ENCODE data around the gene ETV5.
"Not testable (repeated sequence)": the region's sequence is repeated elsewhere in the genome, so short reads cannot be mapped to it uniquely, and the experiment has no call there.

The ETV5 gene

DNA sequence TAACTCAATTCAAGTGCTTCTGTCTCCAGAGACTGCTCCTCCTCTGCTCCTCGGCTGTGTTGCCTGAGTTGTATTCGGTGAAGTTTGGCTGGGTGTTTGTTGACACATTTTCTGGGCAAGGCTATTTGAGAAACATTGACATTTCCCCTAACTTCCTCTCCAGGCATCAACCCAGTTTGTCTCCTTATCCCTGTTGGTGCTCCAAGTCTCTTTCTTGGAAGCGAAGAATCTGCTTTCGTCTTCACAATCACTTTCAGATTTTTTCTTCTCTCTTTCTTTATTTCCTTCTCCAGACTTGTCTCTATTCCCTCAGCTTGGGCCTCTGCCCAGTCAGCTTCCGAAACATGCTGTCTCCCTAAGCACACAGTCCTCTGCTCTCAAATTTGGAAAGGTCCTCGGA is 84.7 kb downstream of the ETV5 start:
- Mint-ChIP-seq H3K4me1 (no peaks in the 10 kb centered on the region), H3K4me3 (no peak overlapping the region), H3K27ac (no peak overlapping the region), H3K27me3 (peaks cover 9 to 15% of the 10 kb centered on the region in 2 donors), H3K9me3 (no peaks in the 10 kb centered on the region), H3K36me3 (no peaks in the 10 kb centered on the region)
- no peak for DNase-seq
- no peak for ATAC-seq (replicated peaks)

DNA sequence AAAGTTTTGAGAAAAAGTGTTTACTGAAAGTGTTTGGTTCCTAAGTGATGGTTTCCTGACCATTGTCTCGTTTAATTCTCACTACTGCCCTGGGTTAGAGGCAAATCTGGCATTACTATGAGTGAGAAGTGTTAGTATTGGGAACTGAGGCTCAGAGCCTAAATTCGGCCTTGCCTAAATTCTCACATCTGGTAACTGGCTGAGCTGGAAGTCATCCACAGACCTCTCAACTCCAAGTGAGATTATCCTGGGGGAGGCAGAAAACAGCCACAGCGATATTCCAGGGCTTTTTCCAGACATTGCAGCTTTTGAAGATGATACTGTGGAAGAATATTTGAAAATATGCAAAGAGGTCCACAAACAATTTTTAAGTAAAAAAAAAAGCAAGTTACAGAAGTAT is 86.0 kb downstream of the ETV5 start:
- DNase-seq: no peak
- no peak for ATAC-seq (replicated peaks)
- Mint-ChIP-seq H3K4me3 (no peak overlapping the region), H3K36me3 (no peaks in the 10 kb centered on the region), H3K27me3 (peaks cover 9 to 15% of the 10 kb centered on the region in 2 donors), H3K9me3 (no peaks in the 10 kb centered on the region), H3K4me1 (no peaks in the 10 kb centered on the region), H3K27ac (no peak overlapping the region)

DNA sequence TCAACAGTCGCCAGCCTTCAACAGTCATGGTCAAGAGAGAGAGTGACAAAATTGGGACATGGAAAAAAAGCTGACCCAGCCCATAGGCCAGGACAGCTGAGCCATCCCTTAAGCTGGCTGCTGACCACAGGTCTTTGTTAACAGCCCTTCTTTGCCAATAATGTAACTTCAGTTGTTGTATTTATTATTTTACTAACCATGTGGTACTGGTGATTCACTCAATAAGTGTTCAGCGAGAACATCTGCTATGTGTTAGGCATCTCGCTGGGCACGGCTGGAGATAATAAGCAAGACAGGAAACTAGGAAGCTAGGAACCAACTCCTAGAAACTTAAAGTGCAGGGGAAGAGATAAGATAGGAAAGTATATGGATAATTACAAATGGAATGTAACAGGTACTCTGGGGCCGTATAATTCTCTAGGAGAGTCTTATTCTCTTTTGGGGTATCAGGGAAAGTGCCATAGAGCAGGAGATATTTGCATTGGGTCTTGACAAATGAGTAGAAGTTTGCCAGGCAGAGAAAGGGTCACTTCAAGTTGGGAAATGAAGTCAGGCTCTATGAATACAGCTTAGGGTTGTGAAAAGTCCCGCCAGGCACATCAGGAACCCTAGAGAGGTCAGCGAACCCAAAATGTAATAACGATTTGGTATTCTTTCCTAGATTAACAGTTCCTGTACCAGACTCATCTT is 87.1 kb downstream of the ETV5 start:
- no peaks in the 10 kb centered on the region for H3K9me3 Mint-ChIP-seq
- DNase-seq (no peak), ATAC-seq (replicated peaks) (no peak)
- H3K4me1 Mint-ChIP-seq: no peaks in the 10 kb centered on the region
- no peak overlapping the region for H3K4me3 Mint-ChIP-seq
- H3K27me3 Mint-ChIP-seq: peaks cover 9 to 15% of the 10 kb centered on the region in 2 donors
- H3K36me3 Mint-ChIP-seq: no peaks in the 10 kb centered on the region
- no peak overlapping the region for H3K27ac Mint-ChIP-seq

DNA sequence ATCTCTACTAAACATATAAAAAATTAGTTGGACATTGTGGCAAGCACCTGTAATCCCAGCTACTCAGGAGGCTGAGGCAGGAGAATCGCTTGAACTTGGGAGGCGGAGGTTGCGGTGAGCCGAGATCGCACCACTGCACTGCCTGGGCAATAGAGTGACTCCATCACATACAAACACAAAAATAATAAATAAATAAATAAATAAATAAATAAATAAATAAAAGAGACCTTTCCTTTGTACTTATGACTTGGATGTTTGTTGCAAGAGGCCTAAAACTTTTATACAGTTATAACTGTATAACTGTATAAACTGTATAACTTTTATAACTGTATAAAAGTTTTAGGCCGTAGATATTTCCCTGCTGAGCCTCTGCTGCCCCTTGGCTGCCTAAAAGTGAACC is 87.6 kb downstream of the ETV5 start:
- not testable (repeated sequence) for H3K36me3 Mint-ChIP-seq; H3K9me3 Mint-ChIP-seq; ATAC-seq (replicated peaks); H3K27ac Mint-ChIP-seq; DNase-seq; H3K4me3 Mint-ChIP-seq; H3K4me1 Mint-ChIP-seq
- peaks cover 9 to 15% of the 10 kb centered on the region in 2 donors for H3K27me3 Mint-ChIP-seq

DNA sequence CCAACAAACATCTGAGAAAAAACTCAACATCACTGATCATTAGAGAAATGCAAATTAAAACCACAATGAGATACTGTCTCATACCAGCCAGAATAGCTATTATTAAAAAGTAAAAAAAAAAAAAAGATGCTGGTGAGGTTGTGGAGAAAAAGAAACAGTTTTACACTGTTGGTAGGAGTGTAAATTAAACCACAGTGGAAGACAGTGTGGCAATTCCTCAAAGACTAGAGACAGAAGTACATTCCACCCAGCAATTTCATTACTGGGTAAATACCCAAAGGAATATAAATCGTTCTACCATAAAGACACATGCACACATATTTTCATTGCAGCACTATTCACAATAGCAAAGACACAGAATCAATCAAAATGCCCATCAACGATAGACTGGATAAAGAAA is 89.6 kb downstream of the ETV5 start:
- H3K9me3 Mint-ChIP-seq; H3K4me3 Mint-ChIP-seq; H3K27ac Mint-ChIP-seq; H3K36me3 Mint-ChIP-seq; H3K4me1 Mint-ChIP-seq; DNase-seq; ATAC-seq (replicated peaks): not testable (repeated sequence)
- peaks cover 11 to 18% of the 10 kb centered on the region in 2 donors for H3K27me3 Mint-ChIP-seq

DNA sequence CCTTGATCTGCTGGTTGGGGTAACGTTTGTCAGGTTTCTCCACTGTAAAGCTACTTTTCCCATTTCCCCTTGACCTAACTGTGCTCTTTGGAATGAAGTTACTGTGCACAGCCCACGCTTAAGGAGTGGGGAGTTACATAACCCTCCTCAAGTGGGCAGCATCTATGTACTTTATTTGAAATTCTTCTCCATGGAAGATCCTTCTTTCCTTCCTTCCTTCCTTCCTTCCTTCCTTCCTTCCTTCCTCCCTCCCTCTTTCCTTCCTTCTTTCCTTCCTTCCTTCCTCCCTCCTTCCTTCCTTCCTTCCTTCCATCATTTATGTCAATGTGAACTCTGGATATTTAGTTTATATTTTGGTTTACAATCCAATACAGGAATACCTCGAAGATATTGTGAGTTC is 94.0 kb downstream of the ETV5 start:
- ATAC-seq (replicated peaks) (no peak), DNase-seq (no peak)
- H3K36me3 Mint-ChIP-seq: no peaks in the 10 kb centered on the region
- H3K9me3 Mint-ChIP-seq: peaks cover 0 to 2% of the 10 kb centered on the region in 2 donors
- H3K4me1 Mint-ChIP-seq: no peaks in the 10 kb centered on the region
- no peak overlapping the region for H3K27ac Mint-ChIP-seq
- H3K4me3 Mint-ChIP-seq: no peak overlapping the region
- peaks cover 23 to 32% of the 10 kb centered on the region in 2 donors for H3K27me3 Mint-ChIP-seq

DNA sequence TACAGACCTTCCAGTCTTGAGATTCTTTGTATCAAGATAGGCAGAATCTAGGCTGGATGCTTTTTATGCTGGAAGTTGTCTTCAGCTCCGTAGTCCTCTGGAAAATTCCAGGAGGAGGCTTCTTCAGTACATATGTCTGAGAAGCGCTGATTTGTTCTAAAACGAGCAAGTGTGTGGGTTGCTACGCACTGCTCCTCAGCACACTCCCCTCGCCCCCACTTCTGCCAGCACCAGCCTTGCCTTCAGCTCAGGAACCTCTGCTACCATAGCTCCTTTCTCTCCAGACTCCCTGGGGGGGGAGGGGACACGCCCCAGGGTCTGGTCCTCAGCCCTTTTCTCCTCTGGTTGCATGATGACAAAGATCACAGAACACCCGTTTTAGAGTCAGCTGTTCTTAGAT is 95.6 kb downstream of the ETV5 start:
- Mint-ChIP-seq H3K27ac (no peak overlapping the region), H3K9me3 (peaks cover 0 to 2% of the 10 kb centered on the region in 2 donors), H3K4me3 (no peak overlapping the region), H3K4me1 (no peaks in the 10 kb centered on the region), H3K27me3 (peaks cover 23 to 28% of the 10 kb centered on the region in 2 donors), H3K36me3 (no peaks in the 10 kb centered on the region)
- DNase-seq (no peak), ATAC-seq (replicated peaks) (no peak)

DNA sequence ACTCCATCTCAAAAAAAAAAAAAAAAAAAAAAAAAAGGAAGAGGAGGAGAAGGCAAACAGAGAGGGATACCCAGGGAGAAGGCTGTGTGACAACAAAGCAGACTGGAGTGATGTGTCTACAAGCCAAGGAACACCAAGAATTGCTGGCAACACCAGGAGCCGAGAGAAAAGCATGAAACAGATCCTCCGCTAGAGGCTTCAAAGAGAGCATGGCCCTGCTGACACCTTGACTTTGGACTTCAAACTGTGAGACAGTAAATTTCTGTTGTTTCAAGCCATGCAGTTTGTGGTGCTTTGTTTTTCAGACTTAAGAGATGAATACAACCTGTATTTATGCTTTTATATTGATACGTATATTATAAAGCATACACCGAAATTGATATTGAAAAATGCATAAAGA is 96.8 kb downstream of the ETV5 start:
- peaks cover 23 to 28% of the 10 kb centered on the region in 2 donors for H3K27me3 Mint-ChIP-seq
- no peaks in the 10 kb centered on the region for H3K4me1 Mint-ChIP-seq
- H3K27ac Mint-ChIP-seq: no peak overlapping the region
- peaks cover 0 to 2% of the 10 kb centered on the region in 2 donors for H3K9me3 Mint-ChIP-seq
- H3K36me3 Mint-ChIP-seq: no peaks in the 10 kb centered on the region
- no peak overlapping the region for H3K4me3 Mint-ChIP-seq
- ATAC-seq (replicated peaks) (no peak), DNase-seq (no peak)

DNA sequence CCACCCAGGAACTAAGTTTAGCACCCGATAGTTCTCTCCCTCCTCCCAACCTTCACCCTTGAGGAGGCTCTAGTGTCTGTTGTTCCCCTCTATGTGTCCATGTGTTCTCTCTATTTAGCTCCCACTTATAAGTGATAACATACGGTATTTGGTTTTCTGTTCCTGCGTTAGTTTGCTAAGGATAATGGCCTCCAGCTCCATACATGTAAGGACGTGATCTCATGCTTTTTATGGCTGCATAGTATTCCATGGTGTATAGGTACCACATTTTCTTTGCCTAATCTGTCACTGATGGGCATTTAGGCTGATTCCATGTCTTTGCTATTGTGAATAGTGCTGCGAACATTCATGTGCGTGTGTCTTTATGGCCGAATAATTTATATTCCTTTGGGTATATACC is 104.2 kb downstream of the ETV5 start:
- H3K9me3 Mint-ChIP-seq: no peaks in the 10 kb centered on the region

DNA sequence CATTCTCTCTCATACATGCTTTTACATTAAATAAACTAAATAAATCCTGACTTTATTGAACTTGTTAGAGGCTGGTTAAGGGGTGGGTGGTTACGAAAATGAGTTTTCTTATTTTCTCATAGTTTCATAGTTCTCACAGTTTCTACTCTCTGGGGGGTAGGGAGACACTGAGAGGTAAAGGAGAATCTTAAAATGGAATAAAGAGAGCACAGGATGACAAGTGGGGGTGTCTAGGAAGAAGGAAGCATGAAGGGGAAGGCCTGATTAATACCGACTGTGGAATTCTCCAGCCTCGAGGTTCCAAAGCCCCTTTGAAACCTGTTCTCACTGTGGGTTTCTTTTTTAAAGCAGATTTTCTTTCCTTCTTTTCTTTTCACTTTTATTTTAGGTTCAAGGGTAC is 104.7 kb downstream of the ETV5 start:
- H3K36me3 Mint-ChIP-seq: no peaks in the 10 kb centered on the region
- H3K27me3 Mint-ChIP-seq: peaks cover 23 to 25% of the 10 kb centered on the region in 2 donors
- H3K27ac Mint-ChIP-seq: no peak overlapping the region
- no peak for DNase-seq
- no peak overlapping the region for H3K4me3 Mint-ChIP-seq
- H3K4me1 Mint-ChIP-seq: no peaks in the 10 kb centered on the region
- ATAC-seq (replicated peaks): no peak
- H3K9me3 Mint-ChIP-seq: no peaks in the 10 kb centered on the region

More for the DNA sequence above, 104.2 kb downstream of the ETV5 start:
- Mint-ChIP-seq H3K4me3 (no peak overlapping the region), H3K36me3 (no peaks in the 10 kb centered on the region), H3K27ac (no peak overlapping the region), H3K4me1 (no peaks in the 10 kb centered on the region), H3K27me3 (peaks cover 23 to 25% of the 10 kb centered on the region in 2 donors)
- ATAC-seq (replicated peaks): no peak
- DNase-seq: no peak

DNA sequence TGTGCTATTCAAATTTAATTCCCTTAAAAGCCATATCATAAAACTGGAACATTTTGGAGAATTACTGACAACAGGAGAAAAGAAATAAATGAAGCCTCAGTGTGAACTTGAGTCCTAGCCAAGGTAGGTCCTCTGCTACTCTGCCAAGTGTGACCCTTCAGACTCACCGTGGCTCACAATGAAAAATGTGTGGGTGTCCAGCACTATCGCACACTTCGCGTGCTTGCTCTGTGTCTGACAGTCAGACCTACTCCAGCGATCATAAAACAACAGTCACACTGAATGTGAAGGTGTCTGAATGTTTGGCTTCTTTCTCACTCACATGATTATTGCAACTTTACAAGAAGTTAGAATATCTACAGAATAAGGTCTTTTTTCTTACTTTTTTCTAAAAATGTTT is 105.3 kb downstream of the ETV5 start:
- no peak for DNase-seq
- no peak for ATAC-seq (replicated peaks)
- no peaks in the 10 kb centered on the region for H3K36me3 Mint-ChIP-seq
- H3K9me3 Mint-ChIP-seq: no peaks in the 10 kb centered on the region
- no peaks in the 10 kb centered on the region for H3K4me1 Mint-ChIP-seq
- H3K27me3 Mint-ChIP-seq: peaks cover 23 to 25% of the 10 kb centered on the region in 2 donors
- H3K4me3 Mint-ChIP-seq: no peak overlapping the region
- H3K27ac Mint-ChIP-seq: no peak overlapping the region

DNA sequence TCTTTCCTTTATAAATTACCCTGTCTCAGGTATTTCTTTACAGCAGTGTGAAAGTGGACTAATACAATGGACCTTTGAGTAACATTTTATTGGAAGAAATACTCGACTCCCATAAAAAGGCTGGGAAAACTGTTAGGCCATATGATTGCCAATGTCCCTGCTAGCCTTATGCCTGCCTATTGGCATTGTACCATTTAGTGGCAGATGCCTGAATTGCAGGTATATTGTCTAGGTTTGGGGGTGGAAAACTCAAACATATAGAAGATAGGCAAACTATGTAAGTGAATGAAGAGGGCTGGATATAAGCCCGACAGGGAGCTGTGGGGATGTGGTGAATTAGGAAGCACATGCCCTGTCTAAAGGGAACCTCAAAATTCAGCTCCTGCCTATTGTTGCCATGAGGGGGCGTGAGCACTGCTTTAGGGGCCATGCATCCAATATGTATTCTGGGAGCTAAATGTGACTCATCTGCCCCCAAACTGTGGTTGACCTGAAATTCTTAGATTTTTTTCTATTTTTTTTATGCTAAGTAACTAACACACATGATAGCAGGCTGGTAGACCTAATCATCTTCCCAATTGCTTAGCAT is 105.9 kb downstream of the ETV5 start:
- Mint-ChIP-seq H3K9me3 (no peaks in the 10 kb centered on the region), H3K27ac (no peak overlapping the region), H3K36me3 (no peaks in the 10 kb centered on the region), H3K27me3 (peaks cover 23 to 25% of the 10 kb centered on the region in 2 donors), H3K4me3 (no peak overlapping the region), H3K4me1 (no peaks in the 10 kb centered on the region)
- no peak for ATAC-seq (replicated peaks)
- DNase-seq: no peak

DNA sequence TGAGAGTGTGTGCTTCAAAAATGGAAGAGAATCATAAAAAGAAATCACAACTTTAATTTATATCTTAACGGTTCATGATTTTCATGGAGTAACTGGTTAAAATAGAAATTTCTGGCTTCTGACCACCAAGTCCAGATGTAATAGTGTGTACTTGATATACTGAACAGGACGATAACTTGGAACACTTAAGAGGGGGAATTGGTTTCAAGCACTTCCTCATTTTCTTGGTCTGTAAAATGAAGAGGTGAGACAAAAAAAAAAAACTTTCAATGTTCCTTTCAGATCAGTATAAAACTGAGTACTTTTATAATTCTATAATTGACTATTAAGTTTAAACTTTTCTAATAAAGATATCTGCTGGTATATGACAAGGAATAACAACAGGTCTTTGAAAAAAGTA is 107.0 kb downstream of the ETV5 start:
- H3K27ac Mint-ChIP-seq: no peak overlapping the region
- no peak for DNase-seq
- no peak for ATAC-seq (replicated peaks)
- H3K36me3 Mint-ChIP-seq: no peaks in the 10 kb centered on the region
- peaks cover 25 to 26% of the 10 kb centered on the region in 2 donors for H3K27me3 Mint-ChIP-seq
- no peaks in the 10 kb centered on the region for H3K9me3 Mint-ChIP-seq
- H3K4me3 Mint-ChIP-seq: no peak overlapping the region
- no peaks in the 10 kb centered on the region for H3K4me1 Mint-ChIP-seq

DNA sequence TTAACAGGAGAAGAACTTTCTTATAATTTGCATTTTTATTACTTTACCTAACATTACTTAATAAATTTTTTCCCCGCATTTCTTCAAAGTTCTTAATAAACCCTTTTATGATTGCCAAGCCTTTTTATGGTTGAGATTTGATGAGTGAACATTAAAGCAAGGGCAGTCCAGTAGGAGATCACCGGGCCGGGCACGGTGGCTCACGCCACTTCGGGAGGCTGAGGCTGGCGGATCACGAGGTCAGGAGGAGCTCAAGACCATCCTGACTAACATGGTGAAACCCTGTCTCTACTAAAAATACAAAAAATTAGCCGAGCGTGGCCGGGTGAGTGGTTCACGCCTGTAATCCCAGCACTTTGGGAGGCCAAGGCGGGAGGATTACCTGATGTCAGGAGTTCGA is 109.7 kb downstream of the ETV5 start:
- no peak overlapping the region for H3K4me3 Mint-ChIP-seq

DNA sequence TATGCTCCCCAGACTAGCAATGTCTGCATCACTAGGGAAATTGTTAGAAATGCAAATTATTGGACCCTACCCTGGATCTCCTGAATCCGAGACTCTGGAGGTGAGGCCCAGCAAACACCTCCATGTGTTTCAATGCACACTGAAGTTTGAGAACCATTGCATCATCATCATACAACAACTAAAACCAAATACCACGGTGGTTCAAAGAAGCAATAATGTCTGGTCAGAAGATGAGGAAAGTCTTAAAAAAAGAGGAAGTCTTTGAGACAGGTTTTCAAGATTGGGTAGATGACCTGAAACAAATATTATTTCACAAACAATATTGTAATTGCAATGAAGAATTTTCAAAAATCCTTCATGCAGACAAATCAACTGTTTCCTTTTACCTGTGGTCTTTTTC is 110.8 kb downstream of the ETV5 start:
- Mint-ChIP-seq H3K4me3 (no peak overlapping the region), H3K27ac (no peak overlapping the region), H3K4me1 (no peaks in the 10 kb centered on the region), H3K9me3 (no peaks in the 10 kb centered on the region), H3K36me3 (no peaks in the 10 kb centered on the region), H3K27me3 (peaks cover 27 to 34% of the 10 kb centered on the region in 2 donors)
- DNase-seq (no peak), ATAC-seq (replicated peaks) (no peak)

More for the DNA sequence above, 109.7 kb downstream of the ETV5 start:
- Mint-ChIP-seq H3K27me3 (peaks cover 24 to 28% of the 10 kb centered on the region in 2 donors), H3K9me3 (no peaks in the 10 kb centered on the region), H3K4me1 (no peaks in the 10 kb centered on the region), H3K27ac (no peak overlapping the region), H3K36me3 (no peaks in the 10 kb centered on the region)
- DNase-seq: no peak
- no peak for ATAC-seq (replicated peaks)

All from stimulated activated naive B cell treated with anti-CD40 and anti-IgM and Interleukin-4, amounts not matched to agents 10 μg/mL and 1 μg/mL and 100 μg/mL, for 72 hours (primary cell).